H9 (cell line): Measurements from ENCODE around the gene RAPH1. TPM values are rescaled to one million over a fixed set of nuclear protein-coding genes. Genes with fewer than 3 reads are reported as not detected.

Experiments used
- DNase-seq: peaks from one replicate; pipeline ENCODE4 v3.0.0-alpha.2; 2017
- H2AFZ ChIP-seq: one replicate; pipeline ENCODE4 v1.6.1; 2013; ENCODE audit warnings: mild to moderate bottlenecking, low read length, control low read depth, moderate library complexity
- H2AK5ac ChIP-seq: 2 replicates; pipeline ENCODE4 v1.6.1; 2013; ENCODE audit warnings: low read length, control low read depth, mixed read lengths; ENCODE audit not compliant: insufficient read length
- H2BK120ac ChIP-seq: one replicate; pipeline ENCODE4 v1.6.1; 2013; ENCODE audit warnings: low read depth, mild to moderate bottlenecking, low read length, control low read depth, inconsistent platforms; ENCODE audit not compliant: poor library complexity, severe bottlenecking
- H2BK12ac ChIP-seq: 2 replicates; pipeline ENCODE4 v1.6.1; 2013; ENCODE audit warnings: low read length, control low read depth, mixed read lengths, low read depth; ENCODE audit not compliant: insufficient read length
- H2BK15ac ChIP-seq: 2 replicates; pipeline ENCODE4 v1.6.1; 2013; ENCODE audit warnings: low read depth, low read length, control low read depth
- H2BK20ac ChIP-seq: one replicate; pipeline ENCODE4 v1.6.1; 2013; ENCODE audit warnings: low read depth, mild to moderate bottlenecking, low read length, control low read depth, inconsistent platforms; ENCODE audit not compliant: poor library complexity, severe bottlenecking
- H2BK5ac ChIP-seq: 2 replicates; pipeline ENCODE4 v1.6.1; 2013; ENCODE audit warnings: low read length, control low read depth, mixed read lengths; ENCODE audit not compliant: insufficient read length
- H3K14ac ChIP-seq: 2 replicates; pipeline ENCODE4 v1.6.1; 2013; ENCODE audit warnings: low read length, control low read depth; ENCODE audit not compliant: insufficient read depth
- H3K18ac ChIP-seq: 2 replicates; pipeline ENCODE4 v1.6.1; 2013; ENCODE audit warnings: low read depth, mild to moderate bottlenecking, mixed read lengths, low read length, control low read depth; ENCODE audit not compliant: insufficient read length
- H3K23ac ChIP-seq: 2 replicates; pipeline ENCODE4 v1.6.1; 2013; ENCODE audit warnings: low read length, control low read depth, mixed read lengths, low read depth; ENCODE audit not compliant: insufficient read length
- H3K23me2 ChIP-seq: 2 replicates; pipeline ENCODE4 v1.6.1; 2013; ENCODE audit warnings: low read depth, mild to moderate bottlenecking, mixed read lengths, low read length, control low read depth; ENCODE audit not compliant: insufficient read length, poor library complexity, severe bottlenecking
- H3K27ac ChIP-seq: 2 replicates; pipeline ENCODE4 v1.5.1; 2013; ENCODE audit warnings: low read length, control low read depth, mixed read lengths, low read depth; ENCODE audit not compliant: insufficient read length
- H3K27me3 ChIP-seq: 2 replicates; pipeline ENCODE4 v1.6.1; 2013; ENCODE audit warnings: low read length, control low read depth, inconsistent platforms; ENCODE audit not compliant: insufficient read depth
- H3K4ac ChIP-seq: 2 replicates; pipeline ENCODE4 v1.6.1; 2013; ENCODE audit warnings: low read depth, mild to moderate bottlenecking, control low read depth, inconsistent platforms, low read length, moderate library complexity
- H3K4me1 ChIP-seq: 2 replicates; pipeline ENCODE4 v1.6.1; 2013; ENCODE audit warnings: low read length, control low read depth, inconsistent platforms; ENCODE audit not compliant: insufficient read depth
- H3K4me2 ChIP-seq: 2 replicates; pipeline ENCODE4 v1.6.1; 2013; ENCODE audit warnings: low read length, control low read depth, mixed read lengths; ENCODE audit not compliant: insufficient read length, insufficient read depth
- H3K56ac ChIP-seq: 2 replicates; pipeline ENCODE4 v1.6.1; 2013; ENCODE audit warnings: low read depth, mild to moderate bottlenecking, mixed read lengths, low read length, control low read depth; ENCODE audit not compliant: insufficient read length
- H3K79me1 ChIP-seq: 2 replicates; pipeline ENCODE4 v1.6.1; 2013; ENCODE audit warnings: low read depth, mild to moderate bottlenecking, moderate library complexity, low read length, control low read depth, inconsistent platforms; ENCODE audit not compliant: insufficient read depth, poor library complexity, severe bottlenecking
- H3K79me2 ChIP-seq: 2 replicates; pipeline ENCODE4 v1.6.1; 2013; ENCODE audit warnings: low read length, control low read depth, inconsistent platforms; ENCODE audit not compliant: insufficient read depth
- H3K9ac ChIP-seq: 2 replicates; pipeline ENCODE4 v1.6.1; 2013; ENCODE audit warnings: low read length, control low read depth, mixed read lengths; ENCODE audit not compliant: insufficient read length; ENCODE audit errors: extremely low read depth
- H3K9me3 ChIP-seq: one replicate; pipeline ENCODE4 v1.6.1; 2013; ENCODE audit warnings: low read depth, low read length, inconsistent platforms; ENCODE audit not compliant: control insufficient read depth
- H3T11ph ChIP-seq: one replicate; pipeline ENCODE4 v1.6.1; 2013; ENCODE audit warnings: mild to moderate bottlenecking, low read length, control low read depth, inconsistent platforms
- H4K20me1 ChIP-seq: one replicate; pipeline ENCODE4 v1.6.1; 2013; ENCODE audit not compliant: control insufficient read depth, insufficient read length, insufficient read depth
- H4K5ac ChIP-seq: 2 replicates; pipeline ENCODE4 v1.6.1; 2013; ENCODE audit warnings: low read depth, mild to moderate bottlenecking, mixed read lengths, low read length, control low read depth; ENCODE audit not compliant: insufficient read length
- H4K8ac ChIP-seq: replicated peaks from 2 replicates; pipeline ENCODE4 v1.6.1; 2013; ENCODE audit warnings: low read length, control low read depth, mixed read lengths, low read depth; ENCODE audit not compliant: insufficient read length
- H4K91ac ChIP-seq: 2 replicates; pipeline ENCODE4 v1.6.1; 2013; ENCODE audit warnings: low read depth, mild to moderate bottlenecking, moderate library complexity, mixed read lengths, low read length, control low read depth; ENCODE audit not compliant: insufficient read length
- H3K27ac Mint-ChIP-seq, 3 experiments: 2 replicates in 2 of 3; 3 replicates in 1 of 3; pipeline ENCODE4 v1.8.0; 2020 to 2021; ENCODE audit warnings: mixed read lengths in 3 of 3, mild to moderate bottlenecking in 1 of 3, moderate library complexity in 1 of 3
- H3K27me3 Mint-ChIP-seq: 2 replicates; pipeline ENCODE4 v1.8.0; 2021; ENCODE audit warnings: low read depth, mild to moderate bottlenecking, moderate library complexity, mixed read lengths
- H3K36me3 Mint-ChIP-seq, 3 experiments: 2 replicates in 2 of 3; 3 replicates in 1 of 3; pipeline ENCODE4 v1.8.0; 2020 to 2021; ENCODE audit warnings: low read depth in 3 of 3, mixed read lengths in 3 of 3; ENCODE audit not compliant: insufficient read depth in 1 of 3
- H3K4me1 Mint-ChIP-seq, 2 experiments: 2 replicates each; pipeline ENCODE4 v1.8.0; 2020; ENCODE audit warnings: mixed read lengths in 2 of 2
- H3K4me3 Mint-ChIP-seq, 2 experiments: 2 replicates in 1 of 2; 3 replicates in 1 of 2; pipeline ENCODE4 v1.8.0; 2020 to 2021; ENCODE audit warnings: mild to moderate bottlenecking in 2 of 2, mixed read lengths in 2 of 2, moderate library complexity in 1 of 2
- H3K9me3 Mint-ChIP-seq, 2 experiments: 2 replicates in 1 of 2; 3 replicates in 1 of 2; pipeline ENCODE4 v1.8.0; 2020; ENCODE audit warnings: mild to moderate bottlenecking in 2 of 2, mixed read lengths in 2 of 2, moderate library complexity in 1 of 2
- WGBS: extraction: QIAGEN DNeasy Blood & Tissue Kit; methylation state at CpG from one replicate; pipeline ENCODE4 v1.1.7; 2013; ENCODE audit warnings: missing lambda C conversion rate, low lambda C conversion rate, mixed read lengths; ENCODE audit not compliant: insufficient read length; ENCODE audit errors: extremely low coverage; 5-methylcytosine and 5-hydroxymethylcytosine counted together
- total RNA-seq: library from RNA; stranded (reverse); gene quantifications from 2 replicates; pipeline ENCODE4 v1.2.1, GENCODE V29; 2021
- TF ChIP-seq, protein P1 (sequence below): fragments of 200-600 bp; sonication (generic); conservative IDR thresholded peaks from 3 replicates; pipeline ENCODE4 v1.8.0; 2021; ENCODE audit warnings: antibody characterized with exemption, mild to moderate bottlenecking

RAPH1 gene
- total RNA-seq, 1 experiment from 2014 or later, result 17.1 TPM

GRCh38 chr2:203471323-203471722 is 63.8 kb downstream of the RAPH1 start:
- Histone ChIP-seq H2BK15ac (no peak overlapping the region), H3K18ac (no peak overlapping the region), H3K56ac (no peak overlapping the region), H3K9me3 (no peaks in the 10 kb centered on the region), H3K79me1 (no peaks in the 10 kb centered on the region), H3K4me2 (no peak overlapping the region), H3T11ph (no peak overlapping the region), H3K9ac (no peak overlapping the region), H3K27me3 (no peaks in the 10 kb centered on the region), H2BK5ac (no peak overlapping the region), H3K79me2 (no peaks in the 10 kb centered on the region), H3K4me1 (no peaks in the 10 kb centered on the region), H2AK5ac (no peak overlapping the region), H4K91ac (no peak overlapping the region), H2BK12ac (no peak overlapping the region), H4K5ac (no peak overlapping the region), H2BK20ac (no peak overlapping the region), H3K14ac (no peak overlapping the region), H3K27ac (no peak overlapping the region), H3K23ac (no peak overlapping the region), H4K8ac (no peak overlapping the region), H2AFZ (no peak overlapping the region), H3K4ac (no peak overlapping the region), H3K23me2 (no peaks in the 10 kb centered on the region), H4K20me1 (no peaks in the 10 kb centered on the region), H2BK120ac (no peak overlapping the region)
- TF ChIP-seq, protein P1, sequence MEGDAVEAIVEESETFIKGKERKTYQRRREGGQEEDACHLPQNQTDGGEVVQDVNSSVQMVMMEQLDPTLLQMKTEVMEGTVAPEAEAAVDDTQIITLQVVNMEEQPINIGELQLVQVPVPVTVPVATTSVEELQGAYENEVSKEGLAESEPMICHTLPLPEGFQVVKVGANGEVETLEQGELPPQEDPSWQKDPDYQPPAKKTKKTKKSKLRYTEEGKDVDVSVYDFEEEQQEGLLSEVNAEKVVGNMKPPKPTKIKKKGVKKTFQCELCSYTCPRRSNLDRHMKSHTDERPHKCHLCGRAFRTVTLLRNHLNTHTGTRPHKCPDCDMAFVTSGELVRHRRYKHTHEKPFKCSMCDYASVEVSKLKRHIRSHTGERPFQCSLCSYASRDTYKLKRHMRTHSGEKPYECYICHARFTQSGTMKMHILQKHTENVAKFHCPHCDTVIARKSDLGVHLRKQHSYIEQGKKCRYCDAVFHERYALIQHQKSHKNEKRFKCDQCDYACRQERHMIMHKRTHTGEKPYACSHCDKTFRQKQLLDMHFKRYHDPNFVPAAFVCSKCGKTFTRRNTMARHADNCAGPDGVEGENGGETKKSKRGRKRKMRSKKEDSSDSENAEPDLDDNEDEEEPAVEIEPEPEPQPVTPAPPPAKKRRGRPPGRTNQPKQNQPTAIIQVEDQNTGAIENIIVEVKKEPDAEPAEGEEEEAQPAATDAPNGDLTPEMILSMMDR, result no peak
- H3K27ac Mint-ChIP-seq, result no peak overlapping the region
- no CpG with 5 or more reads among the region's 5 CpGs for WGBS
- no peaks in the 10 kb centered on the region for H3K4me1 Mint-ChIP-seq
- no peaks in the 10 kb centered on the region for H3K9me3 Mint-ChIP-seq
- H3K27me3 Mint-ChIP-seq, result no peaks in the 10 kb centered on the region
- H3K4me3 Mint-ChIP-seq, result no peak overlapping the region
- DNase-seq, result no peak
- no peaks in the 10 kb centered on the region for H3K36me3 Mint-ChIP-seq
